GM12864 (cell line): ENCODE data around the gene PPP1R7.

ENCODE experiments used
- DNase-seq: peaks from one replicate; pipeline ENCODE4 v3.0.0-alpha.2; 2011; ENCODE audit warnings: low read depth
- H3K4me3 ChIP-seq: 2 replicates; pipeline ENCODE4 v1.5.1; 2011; ENCODE audit warnings: mild to moderate bottlenecking, low read depth, low read length, control low read depth
- CTCF ChIP-seq: IDR thresholded peaks from 2 replicates; pipeline ENCODE4 v1.5.1; 2011; ENCODE audit warnings: low read depth, mild to moderate bottlenecking, moderate library complexity, low read length, control low read depth, inconsistent platforms; ENCODE audit errors: missing control alignments

PPP1R7 gene

DNA sequence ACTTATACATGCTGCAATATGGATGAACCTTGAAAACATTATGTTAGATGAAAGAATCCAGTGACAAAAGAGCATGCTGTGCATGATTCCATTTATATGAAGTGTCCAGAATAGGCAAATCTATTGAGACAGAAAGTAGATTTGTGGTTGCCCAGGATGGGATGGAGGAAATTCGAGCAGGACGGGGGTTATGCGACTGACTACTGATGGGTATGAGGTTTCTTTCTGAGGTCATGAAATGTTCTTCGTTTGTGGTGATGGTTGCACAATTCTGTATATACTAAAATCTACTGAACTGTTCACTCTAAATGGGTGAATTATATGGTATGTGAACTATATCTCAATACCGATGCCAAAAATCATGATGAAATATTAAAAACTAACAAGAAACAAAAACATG lies 29.3 kb upstream of the PPP1R7 start:
- H3K4me3 ChIP-seq, result no peak overlapping the region
- TF ChIP-seq CTCF, result no peak
- DNase-seq, result no peak

GRCh38 chr2:241122376-241123002 lies 27.8 kb upstream of the PPP1R7 start:
- no peak for DNase-seq
- no peak overlapping the region for H3K4me3 ChIP-seq
- no peak for TF ChIP-seq CTCF

- H3K4me3 ChIP-seq, result no peak overlapping the region
- TF ChIP-seq CTCF, result no peak
- DNase-seq, result no peak
Observed at GRCh38 chr2:241123816-241124536, 26.3 kb upstream of the PPP1R7 start.

DNA sequence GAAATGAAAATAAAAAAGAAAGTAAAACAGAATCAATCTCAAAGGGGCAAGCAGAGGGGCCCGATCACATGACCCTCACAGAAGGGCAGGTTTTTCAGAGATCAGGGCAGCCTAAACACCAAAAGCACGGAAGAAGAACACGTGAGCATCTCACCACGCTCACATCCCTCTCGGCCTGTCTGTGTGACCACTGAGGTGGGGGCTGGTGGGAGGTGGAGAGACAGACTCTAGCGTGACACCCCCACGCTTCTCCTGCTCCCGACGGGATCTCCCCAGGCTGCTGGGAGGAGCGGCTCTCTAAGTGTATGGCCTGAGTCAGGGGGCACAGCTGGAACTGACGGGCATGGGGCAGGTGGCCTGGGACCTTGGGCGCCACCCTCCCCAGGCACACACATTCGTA lies 24.6 kb upstream of the PPP1R7 start:
- no peak for TF ChIP-seq CTCF
- DNase-seq, result no peak
- no peak overlapping the region; the same call in 1 of the 2 replicates for H3K4me3 ChIP-seq

DNA sequence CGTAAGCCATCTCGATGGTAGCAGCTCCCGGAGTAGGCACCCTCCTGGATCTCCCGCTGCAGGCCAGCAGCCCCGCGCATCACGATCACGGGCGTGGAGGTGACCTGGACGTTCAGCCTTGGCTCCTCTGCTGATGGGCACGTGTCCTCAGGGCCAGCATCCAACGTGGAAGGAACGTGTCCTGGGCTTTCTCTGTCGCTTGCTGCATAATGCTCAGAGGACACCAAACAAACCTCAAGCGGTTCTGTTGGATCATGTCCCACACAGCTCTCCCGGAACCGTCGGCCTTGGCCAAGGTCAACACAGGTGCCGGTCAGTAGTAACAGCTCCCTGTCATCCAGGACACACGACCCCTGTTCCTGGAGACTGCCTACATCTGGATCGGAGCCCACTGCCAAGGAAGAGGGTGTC lies 24.1 kb upstream of the PPP1R7 start:
- TF ChIP-seq CTCF, result no peak
- DNase-seq, result no peak
- H3K4me3 ChIP-seq, result no peak overlapping the region

DNA sequence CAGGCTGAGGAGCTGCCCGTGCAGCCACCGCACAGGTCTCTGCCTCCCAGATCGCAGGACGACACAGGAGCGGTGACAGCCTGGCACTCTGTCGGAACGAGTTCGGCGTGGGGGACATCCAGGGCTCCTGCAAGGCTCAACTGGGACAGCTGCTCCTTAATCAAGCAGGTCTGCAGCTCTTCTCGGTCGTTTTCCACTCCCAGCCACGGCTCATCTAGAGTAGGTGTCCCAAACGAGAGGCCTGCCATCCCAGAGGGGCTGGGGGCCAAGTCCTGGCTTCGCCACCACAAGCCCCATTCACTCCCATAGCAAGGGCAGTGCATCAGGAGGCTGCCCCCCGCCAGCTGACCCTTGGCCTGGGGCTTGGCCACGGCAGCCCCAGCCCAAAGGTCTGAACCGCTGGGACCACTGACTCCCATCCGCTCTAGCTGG lies 23.5 kb upstream of the PPP1R7 start:
- DNase-seq, result no peak
- TF ChIP-seq CTCF, result no peak
- H3K4me3 ChIP-seq, result no peak overlapping the region

DNA sequence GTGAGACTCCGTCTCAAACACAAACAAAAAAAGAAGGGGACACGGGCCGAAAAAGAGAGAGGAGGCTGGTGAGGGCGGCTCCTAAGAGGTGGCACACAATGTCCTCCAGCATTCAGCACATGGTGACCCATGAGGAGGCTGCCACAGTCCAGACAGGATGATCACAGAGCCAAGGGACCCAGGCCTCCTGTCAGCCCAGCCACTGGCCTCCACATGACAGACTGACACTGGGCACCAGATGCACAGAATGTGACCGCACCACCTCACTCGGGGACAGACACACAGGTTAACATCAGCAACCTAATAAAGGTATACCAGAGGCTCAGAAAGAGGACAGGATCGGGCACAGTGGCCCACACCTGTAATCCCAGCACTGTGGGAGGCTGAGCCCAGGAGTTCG lies 22.0 kb upstream of the PPP1R7 start:
- no peak for TF ChIP-seq CTCF
- no peak overlapping the region for H3K4me3 ChIP-seq
- no peak for DNase-seq
